ENCODE measurements around the gene RPS16. TPM values are rescaled to one million over a fixed set of nuclear protein-coding genes. Genes with fewer than 3 reads are reported as not detected.

RPS16 gene
- total and polyA plus RNA-seq, 4 donors, result 109 to 1,094 (median 218) TPM

GRCh38 chr19:39469567-39469966 lies 33.8 kb upstream of the RPS16 start:
- no peak for TF ChIP-seq SP1 (IDR thresholded peaks at IDR 0.05)
- TF ChIP-seq CTCF (IDR thresholded peaks at IDR 0.05; ENCODE audit: low read depth, low read length, missing input control), result no peak
- no peak for TF ChIP-seq EGR1 (IDR thresholded peaks at IDR 0.05; ENCODE audit: low read depth in 2 of 2)
- no peak for TF ChIP-seq NR2F2 (IDR thresholded peaks at IDR 0.05)
- TF ChIP-seq RAD21 (IDR thresholded peaks at IDR 0.05), result no peak
- no peak for TF ChIP-seq REST (IDR thresholded peaks at IDR 0.05)
- no peak for TF ChIP-seq FOXA1 (IDR thresholded peaks at IDR 0.05)
- Histone ChIP-seq H3K9ac (ENCODE audit: low read depth in 1 of 2, low read length in 2 of 2) (no peak overlapping the region), H3K4me1 (ENCODE audit: control insufficient read depth in 4 of 4, insufficient read depth in 4 of 4, low read length in 3 of 4) (no peaks in the 10 kb centered on the region), H3K27ac (ENCODE audit: low read depth in 1 of 2, low read length in 2 of 2) (no peak overlapping the region), H3K9me3 (ENCODE audit: control insufficient read depth in 4 of 4, low read length in 3 of 4) (no peaks in the 10 kb centered on the region), H3K27me3 (ENCODE audit: control insufficient read depth in 4 of 4, insufficient read depth in 4 of 4, low read length in 3 of 4) (no peaks in the 10 kb centered on the region), H3K4me3 (ENCODE audit: low read depth in 1 of 3, low read length in 3 of 3) (no peak overlapping the region), H3K36me3 (ENCODE audit: control insufficient read depth in 4 of 4, insufficient read depth in 3 of 4, low read depth in 1 of 4, low read length in 3 of 4) (peaks cover 45 to 99% (median 77%) of the 10 kb centered on the region in 4 donors)
- DNase-seq (ENCODE audit: low spot score), result no peak
- WGBS, result 88% methylated on average over 6 of the region's 6 CpGs

- Histone ChIP-seq H3K36me3 (ENCODE audit: control insufficient read depth in 4 of 4, insufficient read depth in 3 of 4, low read depth in 1 of 4, low read length in 3 of 4) (peaks cover 47 to 99% (median 75%) of the 10 kb centered on the region in 4 donors), H3K9ac (ENCODE audit: low read depth in 1 of 2, low read length in 2 of 2) (no peak overlapping the region), H3K4me1 (ENCODE audit: control insufficient read depth in 4 of 4, insufficient read depth in 4 of 4, low read length in 3 of 4) (no peaks in the 10 kb centered on the region), H3K9me3 (ENCODE audit: control insufficient read depth in 4 of 4, low read length in 3 of 4) (no peaks in the 10 kb centered on the region), H3K27ac (ENCODE audit: low read depth in 1 of 2, low read length in 2 of 2) (no peak overlapping the region), H3K4me3 (ENCODE audit: low read depth in 1 of 3, low read length in 3 of 3) (no peak overlapping the region), H3K27me3 (ENCODE audit: control insufficient read depth in 4 of 4, insufficient read depth in 4 of 4, low read length in 3 of 4) (no peaks in the 10 kb centered on the region)
- DNase-seq (ENCODE audit: low spot score), result no peak
- TF ChIP-seq FOXA1 (IDR thresholded peaks at IDR 0.05) (no peak), MAX (IDR thresholded peaks at IDR 0.05) (no peak), RAD21 (IDR thresholded peaks at IDR 0.05) (no peak), TAF1 (conservative IDR thresholded peaks at IDR 0.05) (no peak), ZBTB33 (IDR thresholded peaks at IDR 0.05) (no peak), HNF4G (IDR thresholded peaks at IDR 0.05) (no peak), JUND (IDR thresholded peaks at IDR 0.05) (no peak), RXRA (IDR thresholded peaks at IDR 0.05) (no peak), FOXA2 (IDR thresholded peaks at IDR 0.05) (no peak), REST (IDR thresholded peaks at IDR 0.05) (no peak), NR2F2 (IDR thresholded peaks at IDR 0.05) (no peak), HNF4A (conservative IDR thresholded peaks at IDR 0.05) (no peak), GABPA (IDR thresholded peaks at IDR 0.05 in 1 of 2, conservative IDR thresholded peaks at IDR 0.05 in 1 of 2) (no peak), ATF3 (IDR thresholded peaks at IDR 0.05) (no peak), EGR1 (IDR thresholded peaks at IDR 0.05; ENCODE audit: low read depth in 2 of 2) (no peak), CTCF (IDR thresholded peaks at IDR 0.05; ENCODE audit: low read depth, low read length, missing input control) (no peak), YY1 (IDR thresholded peaks at IDR 0.05) (no peak), SP1 (IDR thresholded peaks at IDR 0.05) (no peak)
- WGBS, result 95% methylated on average over 11 of the region's 11 CpGs
These were observed 33.3 kb upstream of the RPS16 start for GRCh38 chr19:39469036-39469435.

Measured in liver (tissue), 9 donors.